Astrocyte (in vitro differentiated cells and primary cell): ENCODE data around the gene SLC38A3. TPM values are rescaled to one million over a fixed set of nuclear protein-coding genes. Genes with fewer than 3 reads are reported as not detected.

Experiments used
- DNase-seq: peaks from one replicate; pipeline ENCODE4 v3.0.0-alpha.2; 2010; ENCODE audit warnings: low read depth
- FAIRE-seq: peaks from 2 replicates; lab custom pipeline; 2011; peaks lifted over from hg19 to GRCh38; lab: Jason Lieb, UNC
- H2AFZ ChIP-seq: 2 replicates; pipeline ENCODE4 v1.6.0; 2012; ENCODE audit warnings: low read depth, low read length, inconsistent platforms
- H3K27ac ChIP-seq: 2 replicates; pipeline ENCODE4 v1.5.1; 2011; ENCODE audit warnings: low read depth, low read length, inconsistent platforms
- H3K27me3 ChIP-seq: 2 replicates; pipeline ENCODE4 v1.6.0; 2011; ENCODE audit warnings: low read length, inconsistent platforms; ENCODE audit not compliant: insufficient read depth
- H3K36me3 ChIP-seq: 2 replicates; pipeline ENCODE4 v1.5.1; 2011; ENCODE audit warnings: low read length, inconsistent platforms; ENCODE audit not compliant: insufficient read depth
- H3K4me1 ChIP-seq: 2 replicates; pipeline ENCODE4 v1.5.1; 2011; ENCODE audit warnings: low read length, inconsistent platforms; ENCODE audit not compliant: insufficient read depth
- H3K4me2 ChIP-seq: 2 replicates; pipeline ENCODE4 v1.6.0; 2012; ENCODE audit warnings: low read length, inconsistent platforms
- H3K4me3 ChIP-seq: 2 replicates; pipeline ENCODE4 v1.5.1; 2011; ENCODE audit warnings: low read depth, mild to moderate bottlenecking, low read length, inconsistent platforms; ENCODE audit not compliant: insufficient read depth
- H3K79me2 ChIP-seq: 2 replicates; pipeline ENCODE4 v1.6.0; 2012; ENCODE audit warnings: mild to moderate bottlenecking, low read length, inconsistent platforms; ENCODE audit not compliant: insufficient read depth
- H3K9ac ChIP-seq: 2 replicates; pipeline ENCODE4 v1.6.0; 2012; ENCODE audit warnings: mild to moderate bottlenecking, low read length, inconsistent platforms
- H3K9me3 ChIP-seq: 2 replicates; pipeline ENCODE4 v1.5.1; 2012; ENCODE audit warnings: low read depth, mild to moderate bottlenecking, low read length, inconsistent platforms; ENCODE audit not compliant: insufficient read depth
- H4K20me1 ChIP-seq: 2 replicates; pipeline ENCODE4 v1.6.0; 2012; ENCODE audit warnings: low read length, inconsistent platforms; ENCODE audit not compliant: insufficient read depth
- H3K27ac Mint-ChIP-seq: one replicate; pipeline ENCODE4 v1.8.0; 2021; ENCODE audit warnings: mild to moderate bottlenecking, mixed read lengths; ENCODE audit not compliant: unreplicated experiment
- H3K27me3 Mint-ChIP-seq: one replicate; pipeline ENCODE4 v1.8.0; 2021; ENCODE audit warnings: low read depth, mixed read lengths; ENCODE audit not compliant: unreplicated experiment
- H3K36me3 Mint-ChIP-seq: one replicate; pipeline ENCODE4 v1.8.0; 2021; ENCODE audit warnings: low read depth, mixed read lengths; ENCODE audit not compliant: unreplicated experiment
- H3K4me1 Mint-ChIP-seq: one replicate; pipeline ENCODE4 v1.8.0; 2021; ENCODE audit warnings: low read depth, mixed read lengths; ENCODE audit not compliant: unreplicated experiment
- H3K4me3 Mint-ChIP-seq: one replicate; pipeline ENCODE4 v1.8.0; 2021; ENCODE audit warnings: mild to moderate bottlenecking, moderate library complexity, mixed read lengths; ENCODE audit not compliant: unreplicated experiment
- H3K9me3 Mint-ChIP-seq: one replicate; pipeline ENCODE4 v1.8.0; 2021; ENCODE audit warnings: mild to moderate bottlenecking, mixed read lengths; ENCODE audit not compliant: unreplicated experiment
- CTCF ChIP-seq: IDR thresholded peaks from 2 replicates; pipeline ENCODE4 v1.5.1; 2011; ENCODE audit warnings: low read depth, mild to moderate bottlenecking, inconsistent platforms, low read length, moderate library complexity; ENCODE audit not compliant: insufficient read depth
- EZH2 ChIP-seq: IDR thresholded peaks from 2 replicates; pipeline ENCODE4 v1.6.1; 2012; ENCODE audit warnings: mild to moderate bottlenecking, low read length, inconsistent platforms; ENCODE audit not compliant: insufficient read depth
- total RNA-seq: library from RNA; stranded (reverse); gene quantifications from 2 replicates; pipeline ENCODE4 v1.2.1, GENCODE V29; 2021

SLC38A3 gene
- total RNA-seq, 1 donor from 2014 or later = 0.68 TPM

- H2AFZ ChIP-seq = no peak overlapping the region
- no peak overlapping the region for H3K27ac ChIP-seq
- H3K36me3 Mint-ChIP-seq = peaks cover 2% of the 10 kb centered on the region
Measured at GRCh38 chr3:50171540-50172301, 33.4 kb upstream of the SLC38A3 start.

GRCh38 chr3:50172626-50173220 lies 32.3 kb upstream of the SLC38A3 start:
- no peaks in the 10 kb centered on the region for H3K36me3 ChIP-seq
- DNase-seq (no peak), FAIRE-seq (no peak)
- H3K9me3 Mint-ChIP-seq = no peaks in the 10 kb centered on the region
- H3K27me3 ChIP-seq = no peaks in the 10 kb centered on the region
- H3K36me3 Mint-ChIP-seq = peaks cover 2% of the 10 kb centered on the region
- H3K9ac ChIP-seq = no peak overlapping the region
- H3K4me1 Mint-ChIP-seq = peaks cover under 1% of the 10 kb centered on the region
- H3K27ac Mint-ChIP-seq = no peak overlapping the region
- no peak for TF ChIP-seq EZH2
- no peak for TF ChIP-seq CTCF
- H2AFZ ChIP-seq = no peak overlapping the region
- no peaks in the 10 kb centered on the region for H3K9me3 ChIP-seq
- H3K4me3 ChIP-seq = no peak overlapping the region
- H3K79me2 ChIP-seq = no peaks in the 10 kb centered on the region
- no peak overlapping the region for H3K4me3 Mint-ChIP-seq
- H4K20me1 ChIP-seq = no peaks in the 10 kb centered on the region
- no peak overlapping the region for H3K27ac ChIP-seq
- peaks cover 18% of the 10 kb centered on the region for H3K4me1 ChIP-seq
- no peak overlapping the region for H3K4me2 ChIP-seq
- peaks cover 12% of the 10 kb centered on the region for H3K27me3 Mint-ChIP-seq

More at GRCh38 chr3:50171540-50172301, 33.4 kb upstream of the SLC38A3 start:
- Mint-ChIP-seq H3K27me3 (peaks cover 6% of the 10 kb centered on the region), H3K27ac (no peak overlapping the region), H3K4me3 (no peak overlapping the region), H3K9me3 (no peaks in the 10 kb centered on the region), H3K4me1 (peaks cover 4% of the 10 kb centered on the region)
- no peaks in the 10 kb centered on the region for H3K27me3 ChIP-seq
- no peak overlapping the region for H3K9ac ChIP-seq
- H3K4me3 ChIP-seq = no peak overlapping the region
- FAIRE-seq (no peak), DNase-seq (no peak)
- no peak overlapping the region for H3K4me2 ChIP-seq
- H3K9me3 ChIP-seq = no peaks in the 10 kb centered on the region
- H4K20me1 ChIP-seq = no peaks in the 10 kb centered on the region
- H3K79me2 ChIP-seq = no peaks in the 10 kb centered on the region
- peaks cover 25% of the 10 kb centered on the region for H3K4me1 ChIP-seq
- TF ChIP-seq EZH2 (no peak), CTCF (no peak)
- H3K36me3 ChIP-seq = no peaks in the 10 kb centered on the region
